ENCODE results near the gene UBA5.
A peak's percentile ranks its signal among the peaks of the same experiment; 100 is the strongest.

UBA5 gene

DNA sequence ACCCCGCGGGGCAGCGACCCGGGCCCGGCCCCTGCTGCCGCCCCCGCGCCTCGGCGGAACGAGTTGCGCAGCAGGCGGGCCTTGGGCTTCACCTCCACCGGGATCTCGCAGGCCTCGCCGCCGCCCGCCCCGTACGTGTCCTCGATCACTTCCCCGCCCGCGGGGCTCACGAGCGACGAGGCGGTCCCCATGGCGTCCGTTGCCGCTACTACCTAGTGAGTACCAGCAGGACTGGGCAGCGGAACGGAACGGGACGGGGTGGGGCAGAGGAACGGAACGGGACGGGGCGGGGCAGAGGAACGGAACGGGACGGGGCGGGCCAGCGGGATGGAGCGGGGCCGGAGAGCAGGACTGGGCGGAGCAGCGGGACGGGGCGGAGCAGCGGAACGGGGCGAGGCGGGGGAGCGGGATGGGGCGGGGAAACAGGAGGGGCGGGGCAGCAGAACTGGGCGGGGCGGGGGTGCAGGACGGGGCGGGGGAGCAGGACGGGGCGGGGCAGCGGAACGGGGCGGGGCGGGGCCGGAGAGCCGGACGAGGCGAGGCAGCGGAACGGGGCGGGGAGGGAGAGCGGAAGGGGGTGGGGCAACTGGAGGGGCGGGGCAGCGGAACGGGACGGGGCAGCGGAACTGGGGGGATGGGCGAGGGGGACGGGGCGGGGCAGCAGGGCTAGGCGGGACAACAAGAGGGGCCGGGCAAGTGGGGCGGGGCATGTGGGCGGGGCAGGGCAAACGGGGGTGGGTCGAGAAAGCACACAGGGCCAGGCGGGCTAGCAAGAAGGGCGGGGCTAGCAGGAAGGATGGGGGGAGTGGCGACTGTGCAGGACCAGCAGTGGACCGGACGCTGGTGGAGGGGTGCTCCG, 62.3 kb downstream of the UBA5 start, which contains the start of gene NPHP3:
TSS of gene NPHP3 (minus strand) at position 245 of the 859 bp plus-strand sequence. CDS start at position 191, 54 bp downstream.
- TF ChIP-seq, protein P1, sequence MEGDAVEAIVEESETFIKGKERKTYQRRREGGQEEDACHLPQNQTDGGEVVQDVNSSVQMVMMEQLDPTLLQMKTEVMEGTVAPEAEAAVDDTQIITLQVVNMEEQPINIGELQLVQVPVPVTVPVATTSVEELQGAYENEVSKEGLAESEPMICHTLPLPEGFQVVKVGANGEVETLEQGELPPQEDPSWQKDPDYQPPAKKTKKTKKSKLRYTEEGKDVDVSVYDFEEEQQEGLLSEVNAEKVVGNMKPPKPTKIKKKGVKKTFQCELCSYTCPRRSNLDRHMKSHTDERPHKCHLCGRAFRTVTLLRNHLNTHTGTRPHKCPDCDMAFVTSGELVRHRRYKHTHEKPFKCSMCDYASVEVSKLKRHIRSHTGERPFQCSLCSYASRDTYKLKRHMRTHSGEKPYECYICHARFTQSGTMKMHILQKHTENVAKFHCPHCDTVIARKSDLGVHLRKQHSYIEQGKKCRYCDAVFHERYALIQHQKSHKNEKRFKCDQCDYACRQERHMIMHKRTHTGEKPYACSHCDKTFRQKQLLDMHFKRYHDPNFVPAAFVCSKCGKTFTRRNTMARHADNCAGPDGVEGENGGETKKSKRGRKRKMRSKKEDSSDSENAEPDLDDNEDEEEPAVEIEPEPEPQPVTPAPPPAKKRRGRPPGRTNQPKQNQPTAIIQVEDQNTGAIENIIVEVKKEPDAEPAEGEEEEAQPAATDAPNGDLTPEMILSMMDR (conservative IDR thresholded peaks at IDR 0.05; ENCODE audit: low read depth, low read length), result no peak
- H3K4me3 ChIP-seq (ENCODE audit: low read length), result peak within 1 kb of the TSS; percentile 76
- peak; percentile 85 for DNase-seq (ENCODE audit: low read depth)

DNA sequence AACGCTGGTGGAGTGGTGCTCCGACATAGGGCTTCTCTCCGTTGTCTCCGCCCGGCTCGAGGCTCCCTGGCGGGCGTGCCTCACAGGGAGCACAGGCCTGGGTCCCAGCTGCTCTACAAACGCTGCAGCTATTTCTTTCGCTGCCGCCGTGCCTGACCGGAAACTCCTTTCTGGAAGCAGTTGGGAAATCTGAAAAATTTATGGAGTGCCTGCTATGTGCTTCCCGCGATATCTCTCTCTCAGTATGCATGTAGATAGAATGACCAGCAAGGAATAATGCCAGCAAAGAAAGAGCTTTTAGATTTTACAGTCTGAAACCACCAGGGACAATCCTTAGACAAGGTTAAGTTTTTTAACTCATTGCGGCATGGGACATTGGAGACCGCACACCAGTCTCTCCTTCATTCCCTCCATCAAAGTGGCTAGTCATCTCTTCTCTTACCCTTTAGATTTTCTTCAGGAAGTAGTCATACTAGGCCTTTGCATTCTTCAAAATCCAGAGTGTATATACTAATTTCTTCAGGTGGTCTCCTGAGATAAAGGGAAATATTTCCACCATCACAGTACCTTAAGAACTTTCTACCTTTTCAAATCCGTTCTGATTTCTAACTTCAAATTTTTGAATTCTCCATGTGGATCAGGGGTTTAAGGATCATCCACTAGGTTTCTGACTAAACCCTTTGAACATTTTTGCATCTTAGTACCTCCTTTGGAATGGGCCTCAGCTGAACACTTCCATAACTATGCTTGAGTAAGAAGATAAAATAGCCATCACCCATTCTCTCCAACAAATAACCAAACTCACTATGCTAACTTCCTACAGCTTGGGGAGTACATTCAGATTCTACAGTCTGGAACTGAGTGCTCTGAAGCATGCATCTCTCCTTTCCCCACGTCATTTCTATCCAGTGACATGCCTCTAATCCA, 63.2 kb downstream of the UBA5 start:
- TF ChIP-seq, protein P1 (conservative IDR thresholded peaks at IDR 0.05; ENCODE audit: low read depth, low read length), result no peak
- peak overlapping the region; percentile 76 for H3K4me3 ChIP-seq (ENCODE audit: low read length)
- DNase-seq (ENCODE audit: low read depth), result peak; percentile 39

DNA sequence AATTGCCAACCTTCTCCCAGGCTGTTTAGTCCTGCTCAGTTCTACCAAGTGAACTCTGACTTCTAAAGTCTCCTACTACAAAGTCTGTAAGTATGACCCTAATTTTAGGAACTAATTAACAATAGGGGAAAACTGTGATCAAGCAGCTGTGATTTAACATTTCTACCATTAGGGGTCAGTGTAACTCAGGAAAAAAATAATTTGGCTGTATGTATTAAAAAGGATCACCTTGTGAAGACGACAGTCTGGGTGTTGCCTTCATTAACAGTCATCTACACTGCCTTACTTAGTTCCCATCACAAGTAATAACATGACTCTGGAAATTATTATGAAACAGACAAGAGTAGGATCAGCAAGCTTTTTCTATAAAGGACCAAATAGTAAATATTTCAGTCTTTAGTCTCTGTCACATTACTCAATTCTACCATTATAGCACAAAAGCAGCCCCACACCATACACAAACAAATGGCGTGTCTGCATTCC, 66.3 kb downstream of the UBA5 start:
- no peak overlapping the region for H3K4me3 ChIP-seq (ENCODE audit: low read length)
- no peak for DNase-seq (ENCODE audit: low read depth)
- TF ChIP-seq, protein P1 (conservative IDR thresholded peaks at IDR 0.05; ENCODE audit: low read depth, low read length), result peak; percentile 64

All from retinal pigment epithelial cell (primary cell).